Neutrophil (primary cell): ENCODE results near the gene WDR5.

Experiments
- H3K27ac ChIP-seq: fragments of 200-600 bp; sonication (generic); 2 replicates; pipeline ENCODE4 v1.5.1; 2016; ENCODE audit warnings: mild to moderate bottlenecking, moderate library complexity
- H3K27me3 ChIP-seq: fragments of 200-600 bp; sonication (generic); 2 replicates; pipeline ENCODE4 v1.6.0; 2016; ENCODE audit warnings: mild to moderate bottlenecking
- H3K36me3 ChIP-seq: fragments of 200-600 bp; sonication (generic); 2 replicates; pipeline ENCODE4 v1.5.1; 2017
- H3K4me1 ChIP-seq, 2 experiments: fragments of 200-600 bp in 1 of 2; sonication (generic) in 1 of 2; 1 replicate in 1 of 2; 2 replicates in 1 of 2; pipeline versions ENCODE4 v1.5.1 to v1.6.1; 2013 to 2016; ENCODE audit warnings: low read depth in 1 of 2, low read length in 1 of 2, mild to moderate bottlenecking in 1 of 2, moderate library complexity in 1 of 2; ENCODE audit not compliant: control insufficient read depth in 1 of 2, insufficient read depth in 1 of 2
- H3K4me3 ChIP-seq, 2 experiments: fragments of 200-600 bp in 1 of 2; sonication (generic) in 1 of 2; 1 replicate in 1 of 2; 2 replicates in 1 of 2; pipeline ENCODE4 v1.5.1; 2013 to 2016; ENCODE audit warnings: low read depth in 1 of 2, low read length in 1 of 2, mild to moderate bottlenecking in 1 of 2, moderate library complexity in 1 of 2
- H3K9me3 ChIP-seq: fragments of 200-600 bp; sonication (generic); 2 replicates; pipeline ENCODE4 v1.5.1; 2016
- TF ChIP-seq, protein P1 (sequence below): fragments of 200-600 bp; sonication (generic); IDR thresholded peaks from 2 replicates; pipeline ENCODE4 v1.5.1; 2016; ENCODE audit warnings: antibody characterized with exemption

The WDR5 gene

DNA sequence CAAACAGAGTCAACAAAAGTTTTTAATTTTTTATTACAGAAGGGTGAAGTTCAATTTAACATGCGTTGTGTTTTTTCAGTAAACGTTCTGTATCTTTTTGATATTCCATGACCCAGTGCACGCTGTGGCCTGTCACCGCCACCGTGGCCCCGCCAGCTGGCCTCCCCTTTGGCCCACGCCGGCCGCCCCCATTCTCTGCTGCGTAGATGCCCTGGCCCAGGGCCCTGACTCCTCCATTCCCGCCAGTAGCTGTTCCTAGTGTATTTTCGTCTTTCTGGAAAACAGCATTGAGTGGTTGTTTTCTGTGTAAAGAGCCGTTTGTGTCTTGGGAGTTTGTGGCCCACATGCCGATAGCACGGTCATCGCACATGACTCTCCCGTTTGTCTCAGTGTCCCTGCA lies 22.4 kb downstream of the WDR5 start:
- H3K27me3 ChIP-seq: no peaks in the 10 kb centered on the region
- H3K27ac ChIP-seq: no peak overlapping the region
- H3K4me3 ChIP-seq: no peak overlapping the region
- H3K9me3 ChIP-seq: no peaks in the 10 kb centered on the region
- peaks cover 60% of the 10 kb centered on the region for H3K36me3 ChIP-seq
- TF ChIP-seq, protein P1, sequence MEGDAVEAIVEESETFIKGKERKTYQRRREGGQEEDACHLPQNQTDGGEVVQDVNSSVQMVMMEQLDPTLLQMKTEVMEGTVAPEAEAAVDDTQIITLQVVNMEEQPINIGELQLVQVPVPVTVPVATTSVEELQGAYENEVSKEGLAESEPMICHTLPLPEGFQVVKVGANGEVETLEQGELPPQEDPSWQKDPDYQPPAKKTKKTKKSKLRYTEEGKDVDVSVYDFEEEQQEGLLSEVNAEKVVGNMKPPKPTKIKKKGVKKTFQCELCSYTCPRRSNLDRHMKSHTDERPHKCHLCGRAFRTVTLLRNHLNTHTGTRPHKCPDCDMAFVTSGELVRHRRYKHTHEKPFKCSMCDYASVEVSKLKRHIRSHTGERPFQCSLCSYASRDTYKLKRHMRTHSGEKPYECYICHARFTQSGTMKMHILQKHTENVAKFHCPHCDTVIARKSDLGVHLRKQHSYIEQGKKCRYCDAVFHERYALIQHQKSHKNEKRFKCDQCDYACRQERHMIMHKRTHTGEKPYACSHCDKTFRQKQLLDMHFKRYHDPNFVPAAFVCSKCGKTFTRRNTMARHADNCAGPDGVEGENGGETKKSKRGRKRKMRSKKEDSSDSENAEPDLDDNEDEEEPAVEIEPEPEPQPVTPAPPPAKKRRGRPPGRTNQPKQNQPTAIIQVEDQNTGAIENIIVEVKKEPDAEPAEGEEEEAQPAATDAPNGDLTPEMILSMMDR: no peak
- H3K4me1 ChIP-seq: peaks cover 12% of the 10 kb centered on the region in 2 experiments

DNA sequence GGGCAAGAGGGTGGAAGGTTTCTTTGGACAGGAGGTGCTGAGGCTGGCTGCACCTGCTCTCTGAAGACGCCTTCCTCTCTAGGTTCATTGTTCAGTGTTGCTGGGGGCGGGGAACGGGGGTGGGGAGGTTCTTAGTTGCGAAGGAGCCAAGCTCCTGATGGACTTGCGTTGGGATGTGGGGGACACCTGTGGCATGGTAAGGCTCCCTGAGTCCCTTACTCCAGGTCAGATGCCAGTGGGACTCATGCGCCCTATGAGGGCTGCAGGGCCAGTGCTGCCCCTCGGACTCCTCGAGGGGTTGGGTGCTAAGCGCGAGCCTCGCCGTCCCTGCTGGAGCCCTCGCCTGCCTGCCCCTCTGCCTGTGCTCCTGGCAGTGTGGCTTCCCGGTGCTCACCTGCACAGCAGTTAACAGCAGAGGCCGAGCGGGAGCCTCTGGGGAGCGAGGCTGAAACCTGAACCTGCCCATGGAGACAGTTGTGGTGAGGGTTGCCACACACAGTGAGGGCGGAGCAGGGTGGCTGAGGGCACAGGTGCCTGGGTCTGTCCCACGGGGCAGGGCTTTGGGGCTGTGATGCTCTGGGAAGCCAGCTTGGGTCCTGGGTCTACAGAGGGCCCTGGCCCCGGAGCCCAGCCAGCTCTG lies 23.0 kb downstream of the WDR5 start:
- no peaks in the 10 kb centered on the region for H3K9me3 ChIP-seq
- H3K27me3 ChIP-seq: no peaks in the 10 kb centered on the region
- no peak overlapping the region for H3K4me3 ChIP-seq
- peaks cover 54% of the 10 kb centered on the region for H3K36me3 ChIP-seq
- peaks cover 17 to 18% of the 10 kb centered on the region in 2 experiments for H3K4me1 ChIP-seq
- H3K27ac ChIP-seq: no peak overlapping the region
- TF ChIP-seq, protein P1: no peak

DNA sequence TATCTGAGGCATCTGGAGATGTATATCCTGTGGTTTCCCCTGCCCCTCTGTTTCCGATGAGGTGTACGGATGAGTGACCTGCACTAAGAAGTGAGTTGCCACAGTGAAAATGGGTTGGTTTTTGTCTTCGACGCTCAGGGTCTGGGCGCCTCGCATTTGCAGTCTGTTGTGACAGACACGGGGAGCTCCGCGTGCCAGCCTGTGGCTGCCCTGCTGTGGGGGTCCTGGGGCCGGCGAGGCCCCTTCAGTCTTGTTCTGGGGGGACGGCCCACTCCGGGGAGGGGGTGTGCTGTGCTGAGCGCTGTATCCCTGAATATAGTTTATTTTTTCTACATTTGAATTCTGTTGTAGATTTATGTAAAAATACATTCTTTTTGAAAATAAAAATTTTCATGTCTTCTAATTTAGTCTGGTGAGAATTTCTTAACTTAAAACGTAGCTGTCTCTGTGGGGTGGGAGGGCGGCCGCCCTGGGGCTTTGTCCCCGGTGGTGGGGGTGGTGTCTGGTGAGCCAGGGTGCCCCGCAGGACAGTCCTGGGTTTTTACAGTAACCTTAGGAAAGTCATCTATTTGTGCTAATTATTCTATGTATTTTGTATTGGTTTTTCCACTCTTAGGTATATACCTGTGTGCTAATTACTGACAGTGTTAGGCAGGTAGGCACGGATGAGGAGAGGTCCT lies 23.8 kb downstream of the WDR5 start:
- H3K9me3 ChIP-seq: no peaks in the 10 kb centered on the region

DNA sequence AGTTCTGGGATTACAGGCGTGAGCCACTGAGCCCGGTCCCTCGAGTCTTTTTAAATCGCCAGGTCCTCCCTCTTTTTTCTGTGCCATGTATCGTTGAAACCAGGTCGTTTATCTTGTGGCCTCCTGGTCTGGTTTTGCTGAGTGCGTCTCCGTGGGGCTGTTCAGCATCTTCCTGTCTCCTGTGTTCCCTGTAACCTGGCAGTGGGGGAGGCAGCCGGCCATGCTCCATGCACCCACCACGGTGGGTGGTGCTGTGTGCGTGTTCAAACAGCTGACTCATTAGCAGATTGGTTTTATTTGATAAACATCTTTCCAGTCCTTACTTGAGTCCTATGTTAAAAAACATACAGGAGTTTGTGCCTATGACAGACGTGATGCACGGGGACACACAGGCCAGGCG lies 25.8 kb downstream of the WDR5 start:
- no peak overlapping the region for H3K27ac ChIP-seq
- TF ChIP-seq, protein P1: no peak
- H3K36me3 ChIP-seq: peaks cover 26% of the 10 kb centered on the region

More for the DNA sequence above, 23.8 kb downstream of the WDR5 start:
- Histone ChIP-seq H3K4me3 (no peak overlapping the region), H3K4me1 (peaks cover 18 to 19% of the 10 kb centered on the region in 2 experiments), H3K27ac (no peak overlapping the region), H3K36me3 (peaks cover 45% of the 10 kb centered on the region), H3K27me3 (no peaks in the 10 kb centered on the region)
- TF ChIP-seq, protein P1: no peak

DNA sequence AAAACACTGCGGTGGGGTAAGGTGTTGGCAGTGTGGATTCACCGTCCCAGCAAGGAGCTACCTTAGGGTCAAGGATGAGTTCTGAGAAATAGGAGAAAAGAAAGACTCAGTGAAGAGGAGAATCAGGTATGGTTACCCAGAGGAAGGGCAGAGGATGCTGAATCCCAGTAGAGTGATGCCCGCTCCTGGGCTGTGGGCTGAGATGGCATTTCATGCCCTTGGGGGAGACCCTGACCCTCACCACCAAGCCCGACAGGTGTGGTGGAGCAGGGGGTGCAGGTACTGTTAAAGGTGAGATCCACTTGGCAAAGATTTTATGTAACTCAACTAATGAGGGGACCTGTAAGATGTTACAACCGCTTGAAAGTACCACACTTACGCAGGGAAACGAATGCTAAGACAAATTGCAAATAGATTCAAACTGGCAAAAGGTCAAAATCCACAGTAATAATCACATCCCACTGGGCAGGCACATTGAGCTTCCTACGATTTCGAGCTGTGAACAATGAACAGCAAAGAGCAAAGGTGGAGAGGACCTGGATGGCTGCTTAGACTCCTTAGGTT lies 26.4 kb downstream of the WDR5 start:
- no peaks in the 10 kb centered on the region for H3K9me3 ChIP-seq
- TF ChIP-seq, protein P1: no peak
- no peaks in the 10 kb centered on the region for H3K27me3 ChIP-seq
- peaks cover 18 to 19% of the 10 kb centered on the region in 2 experiments for H3K4me1 ChIP-seq
- H3K27ac ChIP-seq: no peak overlapping the region
- no peak overlapping the region for H3K4me3 ChIP-seq
- H3K36me3 ChIP-seq: peaks cover 19% of the 10 kb centered on the region

More for the DNA sequence above, 25.8 kb downstream of the WDR5 start:
- H3K4me3 ChIP-seq: no peak overlapping the region
- H3K4me1 ChIP-seq: peaks cover 18 to 19% of the 10 kb centered on the region in 2 experiments
- H3K9me3 ChIP-seq: no peaks in the 10 kb centered on the region
- no peaks in the 10 kb centered on the region for H3K27me3 ChIP-seq
